HL-60 (cell line): ENCODE results near the gene PELI2.

Source experiments
- GABPA ChIP-seq: IDR thresholded peaks from 2 replicates; pipeline ENCODE4 v1.6.1; 2012; ENCODE audit warnings: low read depth
- POLR2AphosphoS5 ChIP-seq: IDR thresholded peaks from 2 replicates; pipeline ENCODE4 v1.6.1; 2012; ENCODE audit warnings: low read depth
- SPI1 ChIP-seq: IDR thresholded peaks from 2 replicates; pipeline ENCODE4 v1.6.1; 2012; ENCODE audit warnings: low read depth, mild to moderate bottlenecking, borderline replicate concordance
- TF ChIP-seq, protein P1 (sequence below): IDR thresholded peaks from one replicate; pipeline ENCODE4 v1.5.1; 2011; ENCODE audit warnings: low read length, control low read depth, inconsistent platforms; ENCODE audit not compliant: insufficient read depth
- TF ChIP-seq, protein P2 (sequence below): IDR thresholded peaks from 2 replicates; pipeline ENCODE4 v1.6.1; 2012; ENCODE audit warnings: low read depth; ENCODE audit not compliant: insufficient replicate concordance

DNA sequence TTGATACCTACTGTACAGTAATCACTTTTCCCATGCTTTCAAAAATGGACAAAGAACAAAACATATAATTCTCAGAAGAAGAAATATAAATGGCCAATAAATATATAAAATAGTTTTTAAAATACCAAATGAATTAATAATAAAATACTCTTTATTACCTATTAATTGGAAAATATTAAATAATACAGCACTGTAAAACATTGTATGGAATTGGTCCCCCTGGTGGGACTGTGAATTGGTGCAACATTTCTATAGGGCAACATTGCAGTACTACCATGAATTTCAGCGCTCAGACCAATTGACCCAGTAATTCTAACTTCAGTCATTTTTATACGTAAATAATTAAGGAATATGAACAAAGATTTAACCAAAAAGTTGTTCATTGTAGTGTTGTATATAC, 162.6 kb downstream of the PELI2 start:
- TF ChIP-seq, protein P1, sequence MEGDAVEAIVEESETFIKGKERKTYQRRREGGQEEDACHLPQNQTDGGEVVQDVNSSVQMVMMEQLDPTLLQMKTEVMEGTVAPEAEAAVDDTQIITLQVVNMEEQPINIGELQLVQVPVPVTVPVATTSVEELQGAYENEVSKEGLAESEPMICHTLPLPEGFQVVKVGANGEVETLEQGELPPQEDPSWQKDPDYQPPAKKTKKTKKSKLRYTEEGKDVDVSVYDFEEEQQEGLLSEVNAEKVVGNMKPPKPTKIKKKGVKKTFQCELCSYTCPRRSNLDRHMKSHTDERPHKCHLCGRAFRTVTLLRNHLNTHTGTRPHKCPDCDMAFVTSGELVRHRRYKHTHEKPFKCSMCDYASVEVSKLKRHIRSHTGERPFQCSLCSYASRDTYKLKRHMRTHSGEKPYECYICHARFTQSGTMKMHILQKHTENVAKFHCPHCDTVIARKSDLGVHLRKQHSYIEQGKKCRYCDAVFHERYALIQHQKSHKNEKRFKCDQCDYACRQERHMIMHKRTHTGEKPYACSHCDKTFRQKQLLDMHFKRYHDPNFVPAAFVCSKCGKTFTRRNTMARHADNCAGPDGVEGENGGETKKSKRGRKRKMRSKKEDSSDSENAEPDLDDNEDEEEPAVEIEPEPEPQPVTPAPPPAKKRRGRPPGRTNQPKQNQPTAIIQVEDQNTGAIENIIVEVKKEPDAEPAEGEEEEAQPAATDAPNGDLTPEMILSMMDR: no peak
- TF ChIP-seq POLR2AphosphoS5: no peak
- no peak for TF ChIP-seq SPI1
- TF ChIP-seq GABPA: no peak
- TF ChIP-seq, protein P2, sequence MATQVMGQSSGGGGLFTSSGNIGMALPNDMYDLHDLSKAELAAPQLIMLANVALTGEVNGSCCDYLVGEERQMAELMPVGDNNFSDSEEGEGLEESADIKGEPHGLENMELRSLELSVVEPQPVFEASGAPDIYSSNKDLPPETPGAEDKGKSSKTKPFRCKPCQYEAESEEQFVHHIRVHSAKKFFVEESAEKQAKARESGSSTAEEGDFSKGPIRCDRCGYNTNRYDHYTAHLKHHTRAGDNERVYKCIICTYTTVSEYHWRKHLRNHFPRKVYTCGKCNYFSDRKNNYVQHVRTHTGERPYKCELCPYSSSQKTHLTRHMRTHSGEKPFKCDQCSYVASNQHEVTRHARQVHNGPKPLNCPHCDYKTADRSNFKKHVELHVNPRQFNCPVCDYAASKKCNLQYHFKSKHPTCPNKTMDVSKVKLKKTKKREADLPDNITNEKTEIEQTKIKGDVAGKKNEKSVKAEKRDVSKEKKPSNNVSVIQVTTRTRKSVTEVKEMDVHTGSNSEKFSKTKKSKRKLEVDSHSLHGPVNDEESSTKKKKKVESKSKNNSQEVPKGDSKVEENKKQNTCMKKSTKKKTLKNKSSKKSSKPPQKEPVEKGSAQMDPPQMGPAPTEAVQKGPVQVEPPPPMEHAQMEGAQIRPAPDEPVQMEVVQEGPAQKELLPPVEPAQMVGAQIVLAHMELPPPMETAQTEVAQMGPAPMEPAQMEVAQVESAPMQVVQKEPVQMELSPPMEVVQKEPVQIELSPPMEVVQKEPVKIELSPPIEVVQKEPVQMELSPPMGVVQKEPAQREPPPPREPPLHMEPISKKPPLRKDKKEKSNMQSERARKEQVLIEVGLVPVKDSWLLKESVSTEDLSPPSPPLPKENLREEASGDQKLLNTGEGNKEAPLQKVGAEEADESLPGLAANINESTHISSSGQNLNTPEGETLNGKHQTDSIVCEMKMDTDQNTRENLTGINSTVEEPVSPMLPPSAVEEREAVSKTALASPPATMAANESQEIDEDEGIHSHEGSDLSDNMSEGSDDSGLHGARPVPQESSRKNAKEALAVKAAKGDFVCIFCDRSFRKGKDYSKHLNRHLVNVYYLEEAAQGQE: no peak
